GM18498 (cell line): Measurements from ENCODE around the gene MYORG.
"Not testable (repeated sequence)": the region's sequence is repeated elsewhere in the genome, so short reads cannot be mapped to it uniquely, and the experiment has no call there.

Source experiments
- ATAC-seq: cut with Tn5 transposase; IDR thresholded peaks from one replicate; pipeline ENCODE4 v1.9.1; 2021; ENCODE audit warnings: mild to moderate bottlenecking, moderate library complexity; ENCODE audit not compliant: unreplicated experiment

MYORG gene

DNA sequence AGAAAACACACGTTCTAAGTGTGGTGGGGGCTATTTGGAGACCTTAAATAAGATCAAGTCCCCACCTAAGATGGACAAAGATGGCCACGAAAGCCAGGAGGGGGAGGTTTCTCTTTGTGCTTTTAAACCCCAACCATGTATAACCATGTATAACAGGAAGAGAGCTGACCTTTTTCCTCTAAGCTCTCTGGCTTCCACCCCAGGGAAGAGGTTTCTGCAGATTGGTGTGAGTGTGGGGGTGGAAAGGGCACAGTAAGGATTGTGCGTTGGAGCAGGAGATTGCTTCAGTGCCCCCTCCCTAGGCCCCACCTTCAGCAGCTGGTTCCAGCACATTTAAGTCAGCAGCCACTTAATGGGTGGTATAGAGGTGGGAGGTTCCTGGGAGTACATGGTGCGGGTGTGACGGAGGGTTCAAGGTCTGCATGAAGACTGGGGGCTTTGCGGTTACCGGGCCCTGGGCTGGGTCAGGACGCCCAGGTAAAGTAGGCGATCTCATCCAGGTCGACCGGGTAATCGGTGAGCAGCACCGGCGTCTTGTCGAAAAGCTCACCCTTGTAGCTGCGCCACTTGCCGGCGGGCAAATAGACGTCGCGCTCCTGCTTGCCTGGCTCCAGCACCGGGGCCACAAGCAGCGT is 6.2 kb downstream of the MYORG start:
- ATAC-seq, result no peak

DNA sequence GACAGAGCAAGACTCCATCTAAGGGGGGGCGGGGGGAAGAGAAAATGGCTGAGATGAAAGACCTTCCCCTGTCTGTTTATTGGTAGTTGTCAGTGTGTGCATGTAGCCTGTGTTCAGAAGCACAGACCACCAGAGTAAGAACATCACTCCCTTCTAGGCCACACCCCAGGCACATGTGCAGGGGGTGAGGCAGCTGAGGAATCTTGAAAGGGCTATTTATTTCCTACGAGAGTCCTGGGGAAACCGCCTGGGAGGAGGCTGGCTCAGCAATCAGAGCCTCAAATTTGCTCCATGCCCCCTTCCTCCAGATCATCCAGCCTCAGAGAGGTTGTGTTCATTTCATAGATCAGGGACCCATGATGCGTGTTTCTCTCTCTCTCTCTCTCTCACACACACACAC is 7.1 kb downstream of the MYORG start:
- no peak for ATAC-seq

DNA sequence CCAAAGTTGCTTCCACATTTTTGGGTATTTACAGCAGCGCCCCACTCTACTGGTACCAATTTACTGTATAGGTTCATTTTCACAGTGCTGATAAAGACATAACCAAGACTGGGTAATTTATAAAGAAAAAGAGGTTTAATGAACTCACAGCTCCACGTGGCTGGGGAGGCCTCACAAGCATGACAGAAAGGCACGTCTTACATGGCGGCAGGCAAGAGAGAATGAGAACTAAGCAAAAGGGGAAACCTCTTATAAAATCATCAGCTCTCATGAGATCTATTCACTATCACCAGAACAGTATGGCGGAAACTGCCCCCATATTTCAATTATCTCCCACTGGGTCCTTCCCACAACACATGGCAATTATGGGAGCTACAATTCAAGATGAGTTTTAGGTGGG is 7.9 kb downstream of the MYORG start:
- not testable (repeated sequence) for ATAC-seq

DNA sequence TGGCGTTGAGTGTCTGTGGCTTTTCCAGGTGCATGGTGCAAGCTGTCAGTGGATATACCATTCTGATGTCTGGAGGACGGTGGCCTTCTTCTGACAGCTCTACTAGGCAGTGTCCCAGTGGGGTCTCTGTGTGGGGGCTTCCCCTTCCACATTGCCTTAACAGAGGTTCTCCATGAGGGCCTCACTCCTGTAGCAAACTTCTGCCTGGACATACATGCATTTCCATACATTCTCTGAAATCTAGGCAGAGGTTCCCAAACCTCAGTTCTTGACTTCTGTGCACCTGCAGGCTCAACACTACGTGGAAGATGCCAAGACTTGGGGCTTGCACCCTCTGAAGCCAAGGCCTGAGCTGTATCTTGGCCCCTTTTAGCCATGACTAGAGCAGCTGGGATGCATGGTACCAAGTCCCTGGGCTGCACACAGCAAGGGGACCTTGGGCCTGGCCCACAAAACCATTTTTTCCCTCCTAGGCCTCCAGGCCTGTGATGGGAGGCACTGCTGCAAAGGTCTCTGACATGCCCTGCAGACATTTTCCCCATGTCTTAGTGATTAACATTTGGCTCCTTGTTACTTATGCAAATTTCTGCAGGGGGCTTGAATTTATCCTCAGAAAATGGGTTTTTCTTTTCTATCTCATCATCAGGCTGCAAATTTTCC is 8.8 kb downstream of the MYORG start:
- not testable (repeated sequence) for ATAC-seq

DNA sequence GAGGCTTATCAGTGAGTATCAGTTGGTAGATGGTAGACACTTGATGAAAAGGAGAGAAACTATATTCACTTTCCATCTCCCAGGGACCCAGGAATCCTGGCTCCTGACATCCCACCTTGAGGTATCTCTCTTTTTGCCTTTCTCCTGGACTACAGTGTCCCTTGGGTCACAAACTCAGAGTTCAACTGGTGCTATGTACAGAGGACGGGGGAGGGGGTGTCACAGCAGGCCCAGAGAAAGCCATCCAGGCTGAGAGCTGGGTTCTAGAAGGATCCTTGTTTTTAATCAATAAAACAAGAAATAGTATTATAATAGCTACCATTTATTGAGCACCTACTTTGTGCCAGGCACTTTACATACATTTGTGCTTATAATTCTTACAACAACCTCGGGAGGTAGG is 10.3 kb downstream of the MYORG start:
- ATAC-seq, result no peak

DNA sequence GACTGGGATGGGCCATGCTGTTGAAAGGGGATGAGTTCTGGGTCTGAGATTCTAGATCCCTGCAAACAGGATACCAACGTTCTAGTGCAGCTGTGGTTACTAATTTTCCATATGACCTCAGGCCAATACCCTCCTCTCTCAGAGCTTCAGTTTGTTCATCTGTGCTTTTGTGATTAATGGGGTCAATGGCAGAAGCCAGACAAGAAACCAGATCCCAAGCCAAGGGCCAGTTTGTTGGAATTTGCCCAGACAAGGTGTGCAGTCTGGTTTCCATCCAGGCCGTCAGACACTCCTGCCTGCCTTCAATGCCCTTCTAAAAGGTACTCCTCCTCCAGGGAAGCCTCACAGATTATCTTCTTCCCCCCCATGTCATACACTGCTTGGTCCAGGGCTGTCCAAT is 11.4 kb downstream of the MYORG start:
- ATAC-seq, result no peak

DNA sequence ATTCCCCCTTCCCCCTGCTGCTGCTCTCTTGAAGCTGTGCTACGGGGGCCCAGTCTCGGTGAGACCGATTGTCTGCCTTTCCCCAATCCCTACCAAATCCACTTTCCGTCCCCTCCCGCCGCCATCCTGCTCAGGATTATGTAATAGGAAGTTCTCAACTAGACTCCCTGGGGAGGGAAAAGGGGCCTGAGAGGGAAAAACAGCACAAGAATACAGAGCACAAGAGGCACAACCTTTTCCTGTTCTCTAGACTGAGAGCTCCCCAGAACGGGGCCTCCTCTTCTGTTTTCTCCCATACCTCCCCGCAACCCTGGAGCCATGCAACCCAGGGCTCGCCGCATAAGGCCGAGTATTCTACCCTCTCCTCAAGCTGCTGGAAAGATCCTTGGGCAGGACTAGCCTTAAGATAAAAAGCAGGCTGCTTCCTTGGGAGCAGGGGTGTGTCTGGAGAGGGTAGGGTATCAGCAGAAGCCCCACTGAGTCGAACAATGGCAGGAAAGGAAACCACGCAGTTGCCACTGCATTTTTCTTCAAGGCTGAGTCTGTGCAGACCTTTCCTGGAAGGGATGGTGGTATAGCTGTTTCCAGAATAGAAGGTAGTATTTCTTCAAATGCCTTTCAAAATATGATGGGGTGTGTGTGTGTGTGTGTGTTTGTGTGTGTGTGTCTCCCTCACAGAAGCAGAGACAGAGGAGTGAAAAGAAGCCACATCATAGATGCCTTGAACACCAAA is 12.9 kb downstream of the MYORG start:
- ATAC-seq, result no peak

DNA sequence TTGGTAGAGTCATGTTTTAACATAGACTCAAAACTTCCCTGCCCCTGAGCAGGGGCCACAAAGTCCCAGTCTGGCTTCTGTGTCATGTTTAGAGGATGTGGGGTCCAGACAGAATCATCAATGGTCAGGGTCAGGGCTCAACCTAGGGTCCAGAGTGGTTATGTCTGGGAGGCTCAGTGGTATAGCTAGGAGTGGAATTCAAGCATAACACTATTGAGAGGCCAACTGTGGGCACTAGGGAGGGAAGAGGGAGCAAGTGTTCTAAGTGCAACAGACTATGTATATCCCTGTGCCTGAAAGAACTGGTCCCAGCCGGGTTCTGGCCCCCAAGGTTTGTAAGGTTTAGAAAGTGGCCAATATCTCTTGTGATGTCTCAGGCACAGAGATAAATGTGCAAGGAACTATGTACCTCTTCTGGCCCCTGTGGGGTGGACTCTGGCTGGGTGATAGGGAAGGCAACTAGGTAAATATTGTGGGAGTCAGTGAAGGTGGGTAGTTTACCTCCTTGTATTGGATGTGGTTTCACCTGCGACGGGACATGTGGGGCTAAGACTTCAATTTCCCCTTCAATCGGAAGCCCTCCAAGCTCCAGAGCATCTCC is 14.0 kb downstream of the MYORG start:
- no peak for ATAC-seq

DNA sequence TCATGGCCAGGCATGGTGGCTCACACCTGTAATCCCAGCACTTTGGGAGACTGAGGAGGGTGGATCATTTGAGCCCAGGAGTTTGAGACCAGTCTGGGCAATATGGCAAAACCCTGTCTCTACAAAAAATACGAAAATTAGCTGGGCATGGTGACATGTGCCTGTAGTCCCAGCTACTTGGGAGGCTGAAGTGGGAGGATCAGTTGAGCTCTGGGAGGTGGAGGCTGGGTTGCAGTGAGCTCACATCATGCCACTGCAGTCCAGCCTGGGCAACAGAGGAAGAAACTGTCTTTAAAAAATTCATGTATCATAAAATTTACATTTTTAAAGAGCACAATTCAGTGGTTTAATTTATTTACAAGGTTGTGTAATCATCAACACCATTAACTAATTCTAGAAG is 23.7 kb downstream of the MYORG start:
- ATAC-seq, result not testable (repeated sequence)

DNA sequence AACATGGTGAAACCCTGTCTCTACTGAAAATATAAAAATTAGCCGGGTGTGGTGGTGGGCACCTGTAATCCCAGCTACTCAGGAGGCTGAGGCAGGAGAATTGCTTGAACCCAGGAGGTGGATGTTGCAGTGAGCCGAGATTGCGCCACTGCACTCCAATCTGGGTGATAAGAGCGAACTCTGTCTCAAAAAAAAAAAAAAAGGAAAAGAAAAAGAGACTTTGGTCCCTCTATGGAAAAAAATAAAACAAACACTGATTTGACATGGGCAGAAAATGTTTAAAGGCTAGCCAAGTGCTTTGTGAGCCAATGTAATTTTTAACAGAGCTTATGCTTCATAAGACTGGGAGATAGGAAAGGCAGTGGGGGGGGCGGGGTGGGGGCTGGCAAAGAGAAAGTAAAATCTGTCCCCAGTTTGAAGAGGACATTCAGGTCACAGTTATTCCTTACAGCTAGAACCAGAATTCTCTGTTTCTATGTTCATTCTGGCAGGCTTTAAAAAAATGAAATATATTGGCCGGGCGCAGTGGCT is 24.5 kb downstream of the MYORG start:
- not testable (repeated sequence) for ATAC-seq

DNA sequence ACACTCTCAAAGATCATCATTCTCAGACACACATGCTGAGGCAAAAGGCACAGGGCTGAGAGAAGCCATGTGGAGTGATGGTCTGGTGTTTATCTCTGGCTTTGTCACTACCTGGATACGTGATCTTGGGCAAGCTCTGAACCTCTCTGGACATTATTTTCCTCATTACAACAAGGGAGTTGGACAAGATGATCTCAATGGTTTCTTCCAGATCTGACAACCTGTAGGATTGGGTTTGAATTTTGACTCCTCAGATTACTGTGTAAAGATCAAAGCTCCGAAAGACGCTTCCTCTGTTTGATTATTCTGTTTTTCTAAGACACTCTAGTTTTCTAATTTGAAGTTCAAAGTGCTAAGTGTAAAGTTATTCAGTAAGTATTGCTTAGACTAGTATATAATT is 27.4 kb downstream of the MYORG start:
- no peak for ATAC-seq

DNA sequence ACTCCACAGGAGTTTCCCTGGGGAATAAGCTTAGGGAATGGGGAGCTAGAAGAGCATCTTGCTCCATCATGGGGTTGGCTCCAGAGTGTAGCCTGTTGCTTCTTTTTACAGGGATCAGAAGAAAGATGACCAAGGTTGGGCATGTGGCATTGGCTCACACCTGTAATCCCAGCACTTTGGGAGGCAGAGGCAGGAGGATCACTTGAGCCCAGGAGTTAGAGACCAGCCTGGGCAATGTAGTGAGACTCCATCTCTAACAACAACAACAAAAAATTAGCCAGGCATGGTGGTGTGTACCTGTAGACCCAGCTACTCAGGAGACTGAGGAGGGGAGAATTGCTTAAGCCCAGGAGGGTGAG is 28.9 kb downstream of the MYORG start:
- no peak for ATAC-seq

DNA sequence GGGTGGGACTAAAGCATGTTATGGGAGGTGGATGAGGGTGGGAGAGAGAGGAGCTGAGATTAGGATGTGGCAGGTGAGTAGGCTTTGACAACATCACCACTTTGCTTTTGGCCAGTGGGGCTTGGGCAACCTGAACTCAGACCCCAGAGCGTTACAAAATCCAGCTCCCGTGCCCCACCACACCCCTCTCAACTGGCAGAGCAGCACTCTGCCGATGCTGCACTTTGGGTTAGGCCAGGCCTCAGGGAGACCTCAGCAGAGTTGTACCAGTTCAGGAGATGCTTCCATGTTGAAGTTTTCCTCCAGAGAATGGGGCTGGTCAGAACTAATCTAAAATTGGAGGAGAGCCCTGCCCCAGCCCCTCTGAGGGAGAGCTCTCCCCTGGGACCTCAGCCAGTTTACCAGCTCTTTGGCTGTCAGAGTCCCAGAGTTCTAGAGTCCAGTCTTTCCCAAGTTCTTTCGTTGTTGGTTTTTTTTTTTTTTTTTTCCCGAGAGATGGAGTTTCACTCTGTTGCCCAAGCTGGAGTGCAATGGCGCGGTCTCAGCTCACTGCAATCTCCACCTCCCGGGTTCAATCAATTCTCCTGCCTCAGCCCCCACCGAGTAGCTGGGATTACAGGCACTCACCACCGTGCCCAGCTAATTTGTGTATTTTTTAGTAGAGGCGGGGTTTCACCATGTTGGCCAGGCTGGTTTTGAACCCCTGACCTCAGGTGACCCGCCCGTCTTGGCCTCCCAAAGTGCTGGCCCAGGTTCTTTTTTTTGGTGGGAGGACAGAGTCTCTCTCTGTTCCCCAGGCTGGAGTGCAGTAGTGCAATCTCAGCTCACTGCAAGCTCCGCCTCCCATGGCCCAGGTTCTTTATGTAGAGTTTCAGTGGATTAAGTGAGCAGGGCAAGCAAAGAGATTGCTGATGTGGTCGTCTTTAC is 29.6 kb downstream of the MYORG start:
- no peak for ATAC-seq

DNA sequence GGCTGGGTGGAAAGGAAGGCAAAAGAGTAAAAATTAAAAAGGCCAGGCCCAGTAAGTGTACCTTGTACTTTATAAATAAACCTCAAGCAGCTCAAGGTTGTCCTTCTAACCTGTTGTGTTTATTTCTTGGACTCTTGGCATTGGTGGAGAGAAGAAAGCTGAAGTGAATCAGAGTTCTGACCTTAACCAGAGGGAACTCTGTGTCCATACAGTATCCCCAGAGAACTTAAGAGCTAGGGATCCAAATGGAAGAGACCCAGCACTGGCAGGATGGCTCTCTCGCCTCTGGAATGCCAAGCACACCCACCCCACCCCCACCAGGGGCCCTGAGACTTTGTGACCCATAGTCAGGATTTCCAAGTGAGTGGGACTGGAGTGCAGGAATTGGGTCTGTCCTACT is 33.1 kb downstream of the MYORG start:
- ATAC-seq, result no peak

DNA sequence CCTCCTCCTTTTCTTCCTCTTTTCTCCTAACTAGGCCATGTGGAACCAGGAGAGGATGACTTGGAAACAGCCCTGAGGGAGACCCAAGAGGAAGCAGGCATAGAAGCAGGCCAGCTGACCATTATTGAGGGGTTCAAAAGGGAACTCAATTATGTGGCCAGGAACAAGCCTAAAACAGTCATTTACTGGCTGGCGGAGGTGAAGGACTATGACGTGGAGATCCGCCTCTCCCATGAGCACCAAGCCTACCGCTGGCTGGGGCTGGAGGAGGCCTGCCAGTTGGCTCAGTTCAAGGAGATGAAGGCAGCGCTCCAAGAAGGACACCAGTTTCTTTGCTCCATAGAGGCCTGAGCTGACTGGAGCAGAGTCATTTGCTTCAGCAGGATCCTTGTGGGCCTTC is 33.6 kb downstream of the MYORG start:
- no peak for ATAC-seq

DNA sequence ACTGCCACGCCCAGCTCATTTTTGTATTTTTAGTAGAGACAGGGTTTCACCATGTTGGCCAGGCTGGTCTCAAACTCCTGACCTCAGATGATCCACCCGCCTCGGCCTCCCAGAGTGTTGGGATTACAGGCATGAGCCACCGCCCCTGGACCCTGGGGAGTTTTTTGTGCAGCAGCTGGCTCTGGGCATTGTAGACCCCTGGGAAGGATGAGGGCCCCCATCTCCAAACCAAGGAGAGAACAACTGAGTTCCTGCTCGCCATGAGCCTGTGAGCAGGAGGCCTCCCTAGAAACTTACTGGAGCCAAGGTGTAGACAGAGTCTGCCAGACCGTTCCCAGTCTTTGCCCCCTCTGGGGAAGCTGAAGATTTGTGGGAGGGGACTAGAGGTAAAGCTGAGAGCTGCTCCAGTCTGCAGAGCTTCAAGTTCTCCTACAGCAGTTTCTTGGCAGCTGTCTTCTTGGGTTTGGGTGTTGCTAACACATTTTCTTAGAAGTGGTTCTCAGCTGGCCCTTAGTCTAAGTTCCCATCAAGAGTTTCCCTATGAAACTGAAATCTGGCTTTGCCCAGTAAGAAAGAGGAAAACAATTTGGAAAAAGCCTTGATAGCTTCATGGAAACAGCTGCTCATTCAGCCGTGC is 34.9 kb downstream of the MYORG start:
- ATAC-seq, result no peak

DNA sequence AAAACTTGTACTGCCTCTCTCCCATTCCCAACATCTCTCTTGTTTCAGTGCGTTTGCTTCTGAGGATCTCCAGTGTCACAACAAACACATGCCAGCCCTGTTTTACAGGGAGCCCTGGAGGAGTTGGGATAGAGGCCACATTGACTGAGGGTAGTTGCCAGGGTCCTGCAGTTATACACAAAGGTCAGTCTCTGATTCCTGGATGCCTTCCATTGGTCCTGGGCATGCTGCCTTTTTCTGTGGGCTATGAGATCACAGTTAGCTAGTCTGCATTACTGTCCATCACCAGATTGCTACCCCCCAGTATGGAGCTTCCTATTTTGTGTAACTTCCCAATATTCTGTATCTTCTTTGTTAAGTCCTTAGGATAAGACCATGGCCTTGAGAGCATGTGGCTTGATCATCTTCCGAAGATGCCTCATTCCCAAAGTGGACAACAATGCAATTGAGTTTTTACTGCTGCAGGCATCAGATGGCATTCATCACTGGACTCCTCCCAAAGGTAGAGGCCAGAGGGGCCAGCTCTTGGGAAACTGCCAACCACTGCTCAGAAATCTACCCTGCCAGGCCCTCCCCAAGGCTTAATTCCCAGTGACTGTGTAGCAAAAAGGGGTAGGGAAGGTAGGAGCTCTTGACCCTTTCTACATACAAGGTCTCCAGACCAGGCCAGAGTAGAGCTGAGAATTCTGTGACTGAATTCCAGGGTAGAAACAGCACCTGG is 37.9 kb downstream of the MYORG start:
- no peak for ATAC-seq

DNA sequence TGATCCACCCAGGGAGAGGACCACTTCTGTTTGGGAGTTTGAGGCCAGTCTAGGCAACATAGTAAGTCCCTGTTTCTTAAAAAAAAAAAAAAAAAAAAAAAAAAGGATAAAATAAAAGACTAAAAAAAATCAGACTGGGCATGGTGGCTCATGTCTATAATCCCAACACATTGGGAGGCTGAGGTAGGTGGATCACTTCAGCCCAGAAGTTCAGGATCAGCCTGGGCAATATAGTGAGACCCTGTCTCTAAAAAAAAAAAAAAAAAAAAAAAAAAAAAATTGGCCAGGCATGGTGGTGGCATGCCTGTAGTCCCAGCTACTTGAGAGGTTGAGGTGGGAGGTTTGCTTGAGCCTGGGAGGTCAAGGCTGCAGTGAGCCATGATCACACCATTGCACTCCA is 38.6 kb downstream of the MYORG start:
- ATAC-seq, result not testable (repeated sequence)

DNA sequence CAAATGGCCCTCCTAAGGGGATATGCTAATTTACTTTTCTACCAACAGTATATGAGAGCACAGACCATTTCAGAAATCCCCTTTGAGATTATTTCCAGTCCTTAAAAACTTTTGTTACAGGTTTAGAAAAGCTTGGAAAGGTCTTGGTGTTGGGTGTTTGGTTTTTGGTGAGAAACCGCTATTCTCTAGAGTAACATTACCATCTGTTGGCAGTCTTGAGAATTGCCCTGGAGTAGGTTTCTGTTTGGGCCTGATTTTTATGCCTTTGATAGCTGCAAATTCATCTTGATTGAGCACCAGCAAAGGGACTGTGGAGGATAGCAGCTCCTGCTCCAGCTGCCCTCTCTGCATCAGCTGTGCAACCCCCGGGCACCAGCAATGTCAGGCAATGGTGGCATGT is 39.3 kb downstream of the MYORG start:
- no peak for ATAC-seq

DNA sequence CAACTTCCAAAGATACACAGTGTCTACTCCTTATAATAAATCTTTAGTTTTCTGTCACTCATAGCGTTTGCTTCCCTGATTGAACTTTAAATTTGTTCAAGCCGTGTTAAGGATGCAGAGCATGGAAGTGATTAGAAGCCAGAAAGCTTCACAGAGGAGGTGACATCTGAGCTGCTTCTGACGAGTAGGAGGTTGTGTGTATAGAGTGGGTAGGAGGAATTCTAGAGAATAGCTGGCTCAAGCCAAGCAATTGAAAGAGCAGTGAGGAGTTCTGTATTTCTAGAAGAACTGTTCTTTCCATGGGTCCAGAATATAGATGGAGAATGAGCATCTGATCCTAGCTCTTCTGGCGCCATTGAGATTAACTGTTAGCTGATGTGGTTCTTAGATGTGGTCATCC is 41.3 kb downstream of the MYORG start:
- ATAC-seq, result no peak
